GM19239 (cell line): Measurements from ENCODE around the gene HMX1.

Experiments
- DNase-seq: peaks from one replicate; pipeline ENCODE4 v3.0.0; 2011; ENCODE audit warnings: low spot score; ENCODE audit not compliant: insufficient read length
- FAIRE-seq: peaks from 2 replicates; lab custom pipeline; 2011; peaks lifted over from hg19 to GRCh38; lab: Jason Lieb, UNC

The HMX1 gene

DNA sequence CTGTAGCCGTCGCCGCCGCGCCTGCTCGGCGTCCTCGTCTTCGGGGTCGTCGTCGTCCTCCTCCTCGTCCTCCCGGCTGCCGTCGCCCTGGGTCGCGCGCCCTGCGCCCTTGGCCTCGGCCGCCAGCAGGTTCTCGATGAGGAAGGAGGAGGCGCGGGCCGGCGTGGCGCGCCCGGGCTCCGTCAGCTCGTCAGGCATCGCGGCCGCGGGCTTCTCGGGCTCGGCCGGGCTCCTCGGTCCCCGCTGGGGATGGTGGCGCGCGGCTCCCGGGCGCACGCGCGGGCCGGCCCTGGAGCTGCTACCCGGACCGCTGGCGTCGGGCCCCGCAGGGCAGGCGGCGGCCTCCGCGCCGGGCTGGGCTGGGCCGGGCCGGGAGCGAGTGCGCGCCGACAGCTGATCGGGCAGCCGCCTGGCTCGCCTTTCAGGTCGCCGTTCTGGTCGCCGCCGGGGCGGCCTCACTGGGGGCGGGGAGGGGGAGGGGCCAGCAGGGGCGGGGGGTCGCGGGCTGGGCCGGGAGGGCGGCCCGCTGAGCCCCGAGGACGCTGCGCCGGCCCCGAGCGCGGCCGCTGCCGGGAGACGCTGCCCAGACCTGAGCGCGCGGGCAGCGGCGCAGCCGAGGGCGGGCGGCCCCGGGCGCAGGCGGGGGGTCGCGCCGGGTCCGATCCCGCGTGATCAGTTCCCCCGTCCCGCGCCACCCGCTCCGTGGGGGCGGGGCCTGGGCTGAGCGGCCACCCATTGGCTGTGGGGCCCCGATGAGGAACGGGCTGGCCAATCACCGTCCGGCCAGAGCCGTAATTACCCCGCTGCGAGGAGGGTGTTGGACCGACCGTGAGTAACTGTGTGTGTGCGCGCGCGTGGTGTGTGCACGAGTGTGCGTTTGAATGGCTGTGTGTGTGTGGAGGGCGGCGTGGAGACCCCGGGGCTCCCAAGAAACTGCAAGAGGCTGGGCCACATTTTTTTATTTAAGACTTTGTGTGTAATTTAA, at the start of gene HMX1:
TSS of gene HMX1 (minus strand) at position 423 of the 985 bp plus-strand sequence. CDS start at position 198, 225 bp downstream.
- no peak for DNase-seq
- no peak for FAIRE-seq

GRCh38 chr4:8920969-8921368, 49.3 kb upstream of the HMX1 start:
- FAIRE-seq (no peak), DNase-seq (no peak)

DNA sequence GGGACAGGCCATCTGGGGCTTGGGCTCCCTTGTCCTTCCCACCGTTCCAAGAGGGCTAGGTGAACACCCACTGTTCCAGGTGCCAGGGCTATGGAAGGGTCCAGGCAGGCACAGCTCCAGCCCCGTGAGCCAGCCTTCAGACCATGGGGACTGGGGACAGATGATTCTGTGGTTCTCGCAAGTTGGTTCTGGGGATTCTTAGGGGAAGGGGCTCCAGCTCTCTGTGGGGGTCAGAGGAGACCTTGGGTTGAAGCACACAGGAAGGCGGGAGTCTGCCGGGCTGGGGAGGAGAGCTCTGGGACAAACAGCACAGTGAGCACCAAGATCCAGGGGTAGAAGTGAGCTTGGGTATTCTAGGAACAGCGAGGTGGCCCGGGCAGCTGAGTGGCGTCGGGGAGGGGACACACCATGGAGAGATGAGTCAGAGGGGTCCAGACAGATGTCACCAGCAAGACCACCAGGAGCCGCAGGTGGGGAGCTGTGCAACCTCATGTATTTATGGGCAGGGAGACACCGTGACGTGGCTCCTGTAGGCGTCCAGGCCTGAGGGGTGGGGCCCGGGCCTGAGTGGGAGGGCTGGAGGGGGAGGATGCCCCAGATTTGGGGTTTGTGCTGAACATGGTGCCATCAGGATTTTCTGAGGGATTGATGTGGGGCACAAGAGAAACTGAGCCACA, 48.8 kb upstream of the HMX1 start:
- no peak for FAIRE-seq
- DNase-seq: no peak

GRCh38 chr4:8919651-8920288, 48.1 kb upstream of the HMX1 start:
- DNase-seq: no peak
- FAIRE-seq: no peak

GRCh38 chr4:8917868-8918783, 46.5 kb upstream of the HMX1 start:
- FAIRE-seq: no peak
- DNase-seq: peak; percentile 79

- DNase-seq: no peak
- no peak for FAIRE-seq
These were observed 45.7 kb upstream of the HMX1 start for GRCh38 chr4:8917321-8917811.

DNA sequence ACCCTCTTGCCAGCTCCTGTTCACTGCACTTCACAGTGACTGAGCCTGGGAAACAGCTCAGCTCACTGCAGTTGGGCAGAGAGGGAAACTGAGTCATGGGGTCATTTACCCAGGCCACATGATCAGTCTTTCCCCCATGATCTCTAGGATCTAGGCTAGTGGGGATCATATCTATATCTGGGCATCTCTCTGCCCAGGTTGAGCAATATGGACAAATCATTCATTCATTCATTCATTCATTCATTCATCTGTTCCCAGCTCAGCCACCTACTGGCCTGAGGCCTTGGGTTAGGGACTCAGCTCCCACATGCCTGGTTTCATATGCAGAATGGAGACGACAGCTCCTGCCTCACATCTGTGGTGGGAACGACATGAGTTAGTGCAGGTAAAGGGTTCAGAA, 45.3 kb upstream of the HMX1 start:
- DNase-seq (no peak), FAIRE-seq (no peak)

- no peak for FAIRE-seq
- DNase-seq: no peak
These were observed 44.8 kb upstream of the HMX1 start for GRCh38 chr4:8916351-8916885.

DNA sequence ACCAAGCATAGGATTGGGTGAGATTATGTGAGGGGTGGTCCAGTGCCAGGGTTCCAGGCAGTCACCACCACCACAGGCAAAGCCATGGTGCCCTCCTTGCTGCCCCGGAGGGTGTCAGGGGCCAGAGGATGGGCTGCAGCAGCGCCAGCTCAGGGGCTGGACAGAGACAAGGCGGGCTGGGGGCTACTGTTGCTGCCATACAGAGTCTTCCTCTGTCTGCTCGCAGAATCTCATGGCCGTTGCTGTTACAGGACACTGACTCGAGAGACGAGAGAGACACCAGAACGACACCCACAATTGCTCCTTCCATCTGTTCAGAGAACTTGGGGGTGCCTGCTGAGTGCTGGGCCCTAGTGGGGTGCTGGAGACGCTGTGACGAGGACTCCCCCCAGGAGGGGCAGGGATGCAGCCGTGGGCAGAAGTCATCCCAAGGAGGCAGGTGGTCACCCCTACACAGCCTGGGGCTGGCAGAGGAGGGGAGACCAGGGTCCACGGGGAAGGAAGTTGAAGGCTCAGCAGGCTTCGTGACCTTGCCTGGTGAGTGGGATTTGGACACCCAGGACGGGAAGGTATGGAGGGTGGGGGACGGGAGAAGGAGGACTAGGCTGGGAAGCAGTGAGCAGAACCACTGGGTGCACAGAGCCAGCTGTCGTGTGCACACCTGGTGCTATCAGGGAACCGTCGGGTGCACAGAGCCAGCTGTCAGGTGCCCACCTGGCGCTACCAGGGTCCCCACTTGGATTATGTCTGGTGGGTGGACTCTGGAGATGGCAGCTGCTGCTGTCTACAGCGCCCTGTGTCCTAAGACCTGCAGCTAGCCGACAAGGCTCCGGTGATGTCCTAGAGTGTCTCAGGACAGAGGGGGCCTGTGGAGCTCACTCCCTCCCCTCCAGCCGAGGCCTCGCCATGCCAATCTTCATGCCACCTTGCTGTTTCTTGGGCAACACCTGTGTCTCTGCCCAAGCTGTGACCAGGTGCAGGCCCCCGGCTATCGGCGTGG, 43.9 kb upstream of the HMX1 start:
- DNase-seq (no peak), FAIRE-seq (no peak)

DNA sequence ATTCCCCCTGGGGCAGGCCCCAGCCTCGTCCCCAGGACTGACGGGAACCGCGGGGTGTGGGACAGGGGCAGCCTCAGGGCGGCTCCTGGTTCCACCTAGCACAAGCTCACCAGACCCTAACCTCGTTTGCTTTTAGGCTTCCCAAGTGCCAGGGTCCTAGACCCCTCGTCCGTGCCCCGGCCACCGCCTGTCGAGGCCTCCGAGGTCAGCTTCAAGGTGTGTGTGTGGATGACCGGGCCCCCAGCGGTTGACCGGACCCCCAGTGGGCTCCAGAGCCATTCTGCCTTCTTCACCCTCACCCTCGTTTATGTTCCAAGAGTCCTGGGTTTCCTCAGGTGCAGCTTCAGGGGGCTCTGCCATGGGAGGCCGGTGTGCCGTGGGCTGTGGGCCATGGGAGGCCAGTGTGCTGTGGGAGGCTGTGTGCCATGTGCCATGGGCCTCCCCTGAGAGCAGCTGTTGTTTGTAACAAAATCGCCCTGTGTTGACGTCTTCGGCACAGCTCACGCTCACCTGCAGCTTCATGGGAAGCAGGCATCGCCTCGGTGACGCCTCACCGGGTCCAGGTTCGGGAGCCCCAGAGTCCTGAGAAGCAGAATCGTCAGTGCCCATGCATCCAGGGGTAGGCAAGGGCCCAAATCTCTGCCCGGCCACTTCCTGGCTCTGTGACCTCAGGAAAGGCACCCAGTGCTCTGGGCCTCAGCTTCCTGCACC, 43.0 kb upstream of the HMX1 start:
- DNase-seq (no peak), FAIRE-seq (no peak)

DNA sequence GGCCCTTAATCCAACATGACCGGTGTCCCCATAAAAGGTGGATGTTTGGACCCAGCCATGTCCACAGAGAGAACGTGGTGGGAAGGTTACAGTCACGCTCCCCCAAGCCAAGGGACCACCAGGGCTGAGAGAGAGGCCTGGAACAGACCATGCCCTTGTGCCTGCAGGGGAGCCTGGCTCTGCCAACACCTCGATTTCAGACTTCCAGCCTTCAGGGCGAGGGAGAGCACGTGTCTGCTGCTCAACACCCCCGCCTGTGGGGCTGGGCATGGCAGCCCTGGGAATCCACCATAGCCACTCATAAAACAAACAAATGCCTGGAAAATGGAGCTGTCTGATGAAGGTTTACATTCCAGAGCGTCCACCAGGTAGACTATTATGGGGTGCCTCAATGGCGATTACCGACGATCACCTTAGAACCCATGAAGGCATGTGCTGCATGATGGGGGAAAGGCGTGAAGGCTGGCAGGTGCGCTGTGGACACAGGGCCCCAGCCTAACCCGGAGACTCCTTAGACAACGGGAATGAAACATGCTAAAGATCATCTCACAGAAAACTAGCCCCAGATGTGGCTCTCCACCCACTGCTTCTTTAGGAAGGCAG, 42.3 kb upstream of the HMX1 start:
- no peak for DNase-seq
- FAIRE-seq: no peak

GRCh38 chr4:8913121-8913857, 41.6 kb upstream of the HMX1 start:
- FAIRE-seq: no peak
- no peak for DNase-seq

DNA sequence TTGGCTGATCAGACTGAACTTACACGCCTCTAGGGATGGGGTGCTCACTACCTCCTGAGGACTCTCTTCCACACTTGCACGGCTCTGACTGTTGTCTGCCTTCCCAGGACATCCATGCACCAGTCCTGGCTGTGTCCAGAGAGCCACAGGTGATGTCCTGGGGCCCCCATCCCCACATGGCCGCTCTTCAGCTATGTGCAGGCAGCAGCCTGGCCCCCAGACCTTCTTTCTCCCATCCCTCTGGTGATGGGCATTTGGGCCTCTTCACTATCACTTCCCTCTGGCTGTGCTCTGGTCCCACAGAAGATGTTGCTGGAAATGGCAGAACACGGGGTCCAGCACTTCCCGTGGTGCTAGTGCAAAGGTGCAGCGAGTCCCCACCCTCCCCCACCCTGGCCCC, 40.9 kb upstream of the HMX1 start:
- no peak for DNase-seq

DNA sequence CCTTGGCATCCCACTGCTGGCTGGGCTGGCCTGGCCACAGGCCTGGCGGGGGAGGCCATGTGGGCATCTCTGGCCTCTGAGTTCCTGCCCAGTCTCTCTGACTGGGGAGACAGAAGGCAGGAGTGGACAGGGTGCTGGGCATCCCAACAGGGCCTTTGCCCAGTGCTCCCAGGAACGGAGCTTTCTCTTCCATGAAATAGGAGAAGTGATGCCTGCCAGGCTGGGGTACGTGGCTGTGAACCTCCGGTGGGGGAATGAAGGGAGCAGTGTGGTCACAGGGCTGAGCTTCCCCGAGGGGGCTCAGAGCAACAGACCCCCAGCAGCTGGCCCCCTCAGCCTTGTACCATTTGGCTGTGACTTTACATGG, 40.4 kb upstream of the HMX1 start:
- DNase-seq (no peak), FAIRE-seq (no peak)

More for the DNA sequence above, 40.9 kb upstream of the HMX1 start:
- FAIRE-seq: no peak

DNA sequence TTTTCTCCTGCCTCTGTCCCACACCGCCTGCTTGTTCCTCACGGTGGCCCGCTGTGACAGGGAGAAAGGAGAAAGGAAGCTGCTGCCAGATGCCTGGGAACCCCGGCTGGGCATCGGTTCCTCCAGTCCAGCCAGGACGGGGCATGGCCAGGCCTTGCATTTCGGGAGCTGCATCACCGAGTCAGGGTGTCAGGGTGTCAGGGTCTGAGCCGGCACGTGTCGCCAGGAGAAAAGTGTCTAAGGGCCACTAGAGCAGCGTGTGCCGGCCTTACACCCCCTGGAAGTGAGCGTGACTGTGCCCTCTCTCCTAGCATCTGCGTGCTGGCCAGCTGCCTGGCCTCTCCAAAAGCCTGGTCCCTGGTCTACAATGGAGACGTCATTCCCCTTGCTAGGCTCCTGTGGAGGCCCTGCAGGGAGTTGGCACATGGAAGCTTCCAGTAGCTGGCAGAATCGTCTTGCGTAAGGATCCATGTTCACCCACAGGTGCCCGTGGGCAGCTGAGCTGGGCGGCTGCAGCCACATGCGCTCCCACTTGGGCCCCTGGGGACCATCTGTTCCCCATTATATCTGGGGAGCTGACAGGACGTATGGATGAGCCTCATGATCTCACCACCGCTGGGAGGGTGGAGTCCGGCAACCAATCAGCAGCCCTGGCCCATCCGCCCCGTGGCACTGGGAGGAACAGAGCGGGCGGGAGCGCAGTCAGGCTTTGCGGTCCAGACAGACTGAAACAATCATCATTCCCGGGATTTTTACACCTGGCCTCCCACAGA, 39.9 kb upstream of the HMX1 start:
- DNase-seq (peak; percentile 1), FAIRE-seq (no peak)

DNA sequence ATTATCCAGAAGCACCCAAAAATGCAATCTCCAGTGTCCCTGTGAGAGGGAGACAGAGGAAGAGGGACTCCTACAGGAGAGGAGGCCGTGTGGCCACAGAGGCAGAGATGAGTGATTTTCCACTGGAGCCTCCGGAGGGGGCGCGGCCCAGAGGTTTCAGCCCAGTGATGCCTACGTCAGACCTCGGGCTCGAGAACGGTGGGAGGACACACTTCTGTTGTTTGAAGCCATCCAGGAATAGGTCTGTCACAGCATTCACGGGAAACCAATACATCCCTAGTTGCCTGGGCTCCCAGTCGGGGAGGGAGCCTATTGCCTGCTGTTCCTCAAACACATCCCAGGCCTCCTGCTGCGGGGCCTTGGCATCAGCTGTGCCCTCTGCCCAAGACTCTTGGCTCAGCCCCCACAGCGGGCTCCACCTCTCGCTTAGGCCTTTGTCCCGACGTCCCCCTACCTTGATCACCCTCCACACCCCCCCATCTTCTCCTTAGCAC, 39.2 kb upstream of the HMX1 start:
- no peak for DNase-seq
- FAIRE-seq: no peak
